Spinal cord (tissue), 10 donors: Measurements from ENCODE around the gene ST3GAL6. TPM values are rescaled to one million over a fixed set of nuclear protein-coding genes. Genes with fewer than 3 reads are reported as not detected.

ENCODE experiments used
- DNase-seq, 6 donors: peaks; one replicate each; pipeline versions ENCODE4 v3.0.0 to v3.0.0-alpha.2; 2013 to 2015; ENCODE audit warnings: low spot score in 6 of 6, low read depth in 4 of 6
- H3K27ac ChIP-seq: one replicate; pipeline ENCODE4 v1.5.1; 2013; ENCODE audit warnings: low read depth, low read length, control low read depth
- H3K27me3 ChIP-seq: one replicate; pipeline ENCODE4 v1.6.1; 2013; ENCODE audit warnings: low read length; ENCODE audit not compliant: control insufficient read depth, insufficient read depth
- H3K36me3 ChIP-seq: one replicate; pipeline ENCODE4 v1.6.1; 2013; ENCODE audit warnings: low read length; ENCODE audit not compliant: control insufficient read depth, insufficient read depth
- H3K4me1 ChIP-seq: one replicate; pipeline ENCODE4 v1.6.1; 2013; ENCODE audit warnings: low read length; ENCODE audit not compliant: control insufficient read depth, insufficient read depth
- H3K4me3 ChIP-seq: one replicate; pipeline ENCODE4 v1.5.1; 2013; ENCODE audit warnings: low read depth, low read length, control low read depth
- H3K9me3 ChIP-seq: one replicate; pipeline ENCODE4 v1.6.1; 2013; ENCODE audit warnings: low read length; ENCODE audit not compliant: control insufficient read depth, insufficient read depth
- WGBS: methylation state at CpG from one replicate; pipeline ENCODE4 v1.1.5; 2013; ENCODE audit warnings: missing lambda C conversion rate; ENCODE audit not compliant: insufficient coverage; 5-methylcytosine and 5-hydroxymethylcytosine counted together
- polyA plus RNA-seq, 2 donors: library from polyadenylated mRNA; unstranded; fragments of 120-200 nt; gene quantifications; one replicate each; pipeline ENCODE4 v1.2.1, GENCODE V29; 2013; ENCODE audit not compliant: insufficient read length in 2 of 2
- total RNA-seq, 2 donors: library from RNA; depleted of rRNA in 1 of 2; stranded (reverse); fragments of 120-200 nt in 1 of 2; fragments of >200 nt in 1 of 2; gene quantifications; one replicate each; pipeline versions ENCODE4 v1.2.3 to v1.2.4, GENCODE V29; 2013 to 2014
- donor health status: healthy.

The ST3GAL6 gene
- total and polyA plus RNA-seq, 4 donors, result 14.2 to 24.2 (median 22.0) TPM

- WGBS, result 86% methylated on average over 1 of the region's 1 CpG
- DNase-seq, result no peak
- H3K9me3 ChIP-seq, result no peaks in the 10 kb centered on the region
- peaks cover 7% of the 10 kb centered on the region for H3K4me1 ChIP-seq
- H3K27ac ChIP-seq, result no peak overlapping the region
- H3K36me3 ChIP-seq, result no peaks in the 10 kb centered on the region
- no peak overlapping the region for H3K4me3 ChIP-seq
- no peaks in the 10 kb centered on the region for H3K27me3 ChIP-seq
Observed at GRCh38 chr3:98735761-98736269, 27.3 kb upstream of the ST3GAL6 start.

- H3K9me3 ChIP-seq, result no peaks in the 10 kb centered on the region
- H3K27me3 ChIP-seq, result no peaks in the 10 kb centered on the region
- H3K27ac ChIP-seq, result no peak overlapping the region
- H3K36me3 ChIP-seq, result no peaks in the 10 kb centered on the region
- no peaks in the 10 kb centered on the region for H3K4me1 ChIP-seq
- H3K4me3 ChIP-seq, result no peak overlapping the region
- DNase-seq, result no peak
- WGBS, result 100% methylated on average over 4 of the region's 5 CpGs
Observed at GRCh38 chr3:98737301-98737700, 25.8 kb upstream of the ST3GAL6 start.

- no peaks in the 10 kb centered on the region for H3K36me3 ChIP-seq
- H3K4me3 ChIP-seq, result no peak overlapping the region
- no peaks in the 10 kb centered on the region for H3K9me3 ChIP-seq
- DNase-seq, result no peak
- H3K27ac ChIP-seq, result no peak overlapping the region
- no peaks in the 10 kb centered on the region for H3K27me3 ChIP-seq
- H3K4me1 ChIP-seq, result no peaks in the 10 kb centered on the region
Observed at GRCh38 chr3:98739266-98739665, 23.9 kb upstream of the ST3GAL6 start.

- Histone ChIP-seq H3K4me1 (no peaks in the 10 kb centered on the region), H3K27ac (no peak overlapping the region), H3K4me3 (no peak overlapping the region), H3K27me3 (no peaks in the 10 kb centered on the region), H3K9me3 (no peaks in the 10 kb centered on the region), H3K36me3 (no peaks in the 10 kb centered on the region)
- WGBS, result 70% methylated on average over 2 of the region's 4 CpGs
- DNase-seq, result no peak
Observed at GRCh38 chr3:98740324-98740723, 22.8 kb upstream of the ST3GAL6 start.

- H3K36me3 ChIP-seq, result no peaks in the 10 kb centered on the region
- DNase-seq, result no peak
- H3K9me3 ChIP-seq, result no peaks in the 10 kb centered on the region
- H3K27ac ChIP-seq, result no peak overlapping the region
- no peaks in the 10 kb centered on the region for H3K4me1 ChIP-seq
- H3K27me3 ChIP-seq, result no peaks in the 10 kb centered on the region
- no peak overlapping the region for H3K4me3 ChIP-seq
- WGBS, result 96% methylated on average over 2 of the region's 5 CpGs
Observed at GRCh38 chr3:98741121-98741716, 21.9 kb upstream of the ST3GAL6 start.

- H3K27me3 ChIP-seq, result no peaks in the 10 kb centered on the region
- no peak overlapping the region for H3K4me3 ChIP-seq
- no peaks in the 10 kb centered on the region for H3K36me3 ChIP-seq
- no peak overlapping the region for H3K27ac ChIP-seq
- H3K9me3 ChIP-seq, result no peaks in the 10 kb centered on the region
- no peak for DNase-seq
- WGBS, result 83% methylated on average over 4 of the region's 5 CpGs
- H3K4me1 ChIP-seq, result no peaks in the 10 kb centered on the region
Observed at GRCh38 chr3:98743071-98743470, 20.1 kb upstream of the ST3GAL6 start.

- DNase-seq, result no peak
- Histone ChIP-seq H3K27ac (no peak overlapping the region), H3K27me3 (no peaks in the 10 kb centered on the region), H3K4me3 (no peak overlapping the region), H3K9me3 (no peaks in the 10 kb centered on the region), H3K4me1 (no peaks in the 10 kb centered on the region), H3K36me3 (no peaks in the 10 kb centered on the region)
Observed at GRCh38 chr3:98744283-98744682, 18.9 kb upstream of the ST3GAL6 start.

GRCh38 chr3:98745718-98746117 is 17.4 kb upstream of the ST3GAL6 start:
- Histone ChIP-seq H3K9me3 (no peaks in the 10 kb centered on the region), H3K27me3 (no peaks in the 10 kb centered on the region), H3K4me1 (no peaks in the 10 kb centered on the region), H3K4me3 (no peak overlapping the region), H3K27ac (no peak overlapping the region), H3K36me3 (no peaks in the 10 kb centered on the region)
- no peak for DNase-seq
- WGBS, result 100% methylated on average over 1 of the region's 1 CpG

GRCh38 chr3:98746122-98746521 is 17.0 kb upstream of the ST3GAL6 start:
- no peaks in the 10 kb centered on the region for H3K9me3 ChIP-seq
- H3K4me1 ChIP-seq, result no peaks in the 10 kb centered on the region
- H3K27ac ChIP-seq, result no peak overlapping the region
- H3K27me3 ChIP-seq, result no peaks in the 10 kb centered on the region
- no peak for DNase-seq
- WGBS, result 100% methylated on average over 2 of the region's 4 CpGs
- H3K4me3 ChIP-seq, result no peak overlapping the region
- no peaks in the 10 kb centered on the region for H3K36me3 ChIP-seq

- no peak overlapping the region for H3K4me3 ChIP-seq
- H3K4me1 ChIP-seq, result no peaks in the 10 kb centered on the region
- no peak overlapping the region for H3K27ac ChIP-seq
- H3K9me3 ChIP-seq, result no peaks in the 10 kb centered on the region
- DNase-seq, result no peak
- no CpG with 5 or more reads among the region's 4 CpGs for WGBS
- no peaks in the 10 kb centered on the region for H3K36me3 ChIP-seq
- no peaks in the 10 kb centered on the region for H3K27me3 ChIP-seq
Observed at GRCh38 chr3:98746882-98747281, 16.3 kb upstream of the ST3GAL6 start.
